Measurements from ENCODE around the gene TMEM247.

The TMEM247 gene

DNA sequence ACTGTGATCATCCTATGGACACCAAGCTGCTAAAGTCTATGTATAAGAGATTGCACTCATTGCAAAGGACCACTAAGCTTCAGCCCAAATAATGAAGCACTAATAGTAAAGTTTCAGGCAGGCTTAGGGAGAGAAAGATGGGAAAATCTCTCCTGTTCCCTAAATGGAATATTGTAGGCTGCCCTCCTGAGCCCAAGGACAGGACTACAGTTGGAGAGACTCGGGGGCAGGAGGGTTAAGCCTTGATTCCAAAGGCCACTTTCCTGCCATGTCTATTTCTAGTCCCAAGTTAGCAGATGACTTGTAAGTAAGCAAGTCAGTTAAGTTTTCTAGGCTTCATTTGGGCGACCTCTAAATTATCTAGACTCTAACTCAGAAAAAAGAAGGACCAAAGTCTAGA is 9.0 kb downstream of the TMEM247 start:
- DNase-seq = no peak
- TF ChIP-seq GATA1 (IDR thresholded peaks at IDR 0.05; ENCODE audit: low read depth, low read length) = no peak
- TF ChIP-seq POLR2A (IDR thresholded peaks at IDR 0.05; ENCODE audit: low read length) = no peak

DNA sequence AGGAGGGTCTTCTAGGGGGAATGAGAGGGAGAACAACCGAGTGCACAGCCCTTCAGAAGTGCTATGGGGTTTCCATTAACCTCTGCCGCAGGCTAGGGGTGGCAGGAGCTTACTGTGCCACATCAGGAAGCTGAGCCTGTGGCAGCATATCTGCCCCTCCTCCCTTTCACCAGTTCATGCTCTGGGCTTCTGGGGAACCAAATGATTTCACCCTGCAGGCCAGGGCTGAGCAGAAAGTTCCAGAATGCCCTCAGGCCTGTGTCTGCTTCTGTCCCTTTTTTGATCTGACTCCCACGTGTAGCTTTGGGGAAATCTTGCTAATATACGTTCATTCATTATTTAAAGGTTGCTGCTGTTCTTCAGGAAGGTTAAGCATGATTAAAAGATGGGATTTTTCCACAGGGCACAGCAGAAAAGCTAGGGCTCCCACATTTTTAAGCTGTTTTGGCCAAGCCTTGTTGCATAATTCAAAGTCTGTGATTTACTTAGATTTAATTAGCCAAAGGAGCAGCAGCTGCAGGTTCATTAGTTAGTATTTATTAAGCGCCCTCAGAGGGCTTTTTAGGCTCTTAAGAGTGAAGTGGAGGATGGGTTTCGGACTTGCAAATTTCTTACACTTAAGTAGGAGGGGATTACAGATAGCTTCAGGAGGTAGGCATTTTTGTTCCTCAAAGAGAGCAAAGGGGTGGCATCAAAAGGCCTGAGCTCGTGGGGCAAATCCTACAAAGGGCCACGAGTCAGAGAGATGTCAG is 10.2 kb downstream of the TMEM247 start:
- TF ChIP-seq GATA1 (IDR thresholded peaks at IDR 0.05; ENCODE audit: low read depth, low read length) (no peak), POLR2A (IDR thresholded peaks at IDR 0.05; ENCODE audit: low read length) (no peak)
- no peak for DNase-seq

DNA sequence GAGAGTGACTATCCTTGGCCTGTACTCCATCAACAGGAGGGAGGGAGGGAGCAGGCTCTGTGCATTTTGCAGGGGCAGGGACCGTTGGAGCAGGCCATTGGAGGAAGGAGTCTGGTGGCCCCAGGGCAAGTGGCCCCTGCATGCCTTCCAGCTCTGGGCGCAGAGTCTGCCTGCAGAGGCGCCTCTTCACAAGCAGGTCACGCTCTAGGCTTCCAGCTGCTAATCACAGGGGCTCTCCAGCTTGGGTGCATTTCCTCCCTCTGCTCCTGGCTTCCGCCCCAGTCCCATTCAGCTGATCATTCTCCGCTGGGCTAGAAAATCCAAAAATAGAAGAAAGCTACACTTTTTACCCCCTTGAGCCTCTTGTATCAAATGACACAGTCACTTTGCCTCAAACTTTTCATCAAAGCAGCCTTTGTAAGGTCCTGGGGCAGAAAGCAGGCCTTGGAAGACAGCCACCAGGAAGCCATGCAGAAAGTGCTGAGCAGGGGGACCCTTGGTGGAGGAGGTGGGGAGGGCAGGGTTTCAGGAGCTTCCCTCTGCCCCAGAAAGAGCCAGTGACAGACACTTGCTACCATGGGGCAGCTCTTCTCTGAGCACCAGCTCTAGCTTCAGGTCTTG is 11.3 kb downstream of the TMEM247 start:
- TF ChIP-seq GATA1 (IDR thresholded peaks at IDR 0.05; ENCODE audit: low read depth, low read length) = no peak
- no peak for TF ChIP-seq POLR2A (IDR thresholded peaks at IDR 0.05; ENCODE audit: low read length)
- no peak for DNase-seq

DNA sequence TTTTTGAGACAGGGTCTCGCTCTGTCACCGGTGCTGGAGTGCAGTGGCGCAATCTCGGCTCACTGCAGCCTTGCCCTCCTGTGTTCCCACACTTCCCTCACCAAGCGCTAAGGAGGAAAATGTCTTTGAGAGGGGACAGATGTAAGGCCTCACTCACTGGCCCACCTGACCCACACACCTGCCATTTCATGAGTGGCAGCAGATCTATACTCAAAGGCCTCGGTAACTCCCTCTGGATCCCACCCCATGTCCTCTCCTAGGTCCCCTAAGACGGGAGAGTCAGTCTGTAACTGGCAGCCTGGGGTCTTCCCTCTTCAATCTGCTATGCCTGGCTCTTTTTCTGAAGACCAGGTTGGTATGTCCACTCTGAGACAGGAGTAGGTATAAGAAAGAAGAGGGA is 12.9 kb downstream of the TMEM247 start:
- no peak for DNase-seq
- TF ChIP-seq GATA1 (IDR thresholded peaks at IDR 0.05; ENCODE audit: low read depth, low read length) = no peak
- no peak for TF ChIP-seq POLR2A (IDR thresholded peaks at IDR 0.05; ENCODE audit: low read length)

DNA sequence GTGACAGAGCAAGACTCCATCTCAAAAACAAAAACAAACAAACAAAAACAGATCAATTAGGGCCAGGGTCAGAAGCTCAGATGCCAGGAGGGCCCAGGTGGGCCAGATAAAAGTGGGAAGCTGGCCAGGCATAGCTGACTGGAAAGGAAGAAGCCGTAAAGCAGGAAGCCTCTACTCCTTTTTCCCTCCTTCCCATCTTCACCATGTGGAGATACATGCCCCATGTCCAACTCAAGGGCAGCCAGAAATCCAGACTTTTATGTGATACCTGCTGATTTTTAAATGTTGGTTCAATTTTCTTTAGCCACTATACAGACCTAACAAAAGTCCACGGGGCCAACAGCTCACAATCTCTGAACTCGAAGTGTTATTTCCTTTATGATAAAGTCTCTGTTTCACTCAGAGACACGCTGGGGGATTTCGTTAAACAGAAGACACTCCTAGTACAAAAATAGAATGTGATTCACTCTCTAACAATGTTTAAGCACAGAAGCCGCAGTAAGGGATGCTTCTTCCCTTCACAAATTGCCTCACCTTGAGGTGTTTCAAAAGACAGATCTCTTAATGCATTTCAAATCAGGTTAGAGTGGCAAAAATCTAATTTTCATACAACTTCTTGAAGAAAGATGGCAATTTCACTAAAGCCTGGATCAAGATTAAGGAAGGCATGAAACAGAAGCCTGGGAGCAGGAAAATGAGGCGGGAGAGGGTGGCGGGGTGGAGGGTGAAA is 14.0 kb downstream of the TMEM247 start:
- TF ChIP-seq POLR2A (IDR thresholded peaks at IDR 0.05; ENCODE audit: low read length) = no peak
- TF ChIP-seq GATA1 (IDR thresholded peaks at IDR 0.05; ENCODE audit: low read depth, low read length) = no peak
- no peak for DNase-seq

DNA sequence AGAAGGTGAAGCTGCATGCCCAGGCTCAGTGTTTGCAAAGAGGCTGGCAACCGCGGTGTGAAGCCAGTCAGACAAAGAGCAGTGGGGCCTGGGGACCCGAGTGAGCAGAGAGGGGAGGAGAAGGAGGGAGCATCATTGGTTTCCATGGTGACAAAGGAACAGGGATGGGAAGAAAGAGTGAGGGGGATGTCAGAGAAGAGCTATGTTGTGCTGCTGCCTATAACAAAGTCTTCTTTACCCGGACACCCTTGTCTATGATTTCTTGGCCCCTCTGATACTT is 14.5 kb downstream of the TMEM247 start:
- TF ChIP-seq GATA1 (IDR thresholded peaks at IDR 0.05; ENCODE audit: low read depth, low read length) (no peak), POLR2A (IDR thresholded peaks at IDR 0.05; ENCODE audit: low read length) (no peak)
- no peak for DNase-seq

DNA sequence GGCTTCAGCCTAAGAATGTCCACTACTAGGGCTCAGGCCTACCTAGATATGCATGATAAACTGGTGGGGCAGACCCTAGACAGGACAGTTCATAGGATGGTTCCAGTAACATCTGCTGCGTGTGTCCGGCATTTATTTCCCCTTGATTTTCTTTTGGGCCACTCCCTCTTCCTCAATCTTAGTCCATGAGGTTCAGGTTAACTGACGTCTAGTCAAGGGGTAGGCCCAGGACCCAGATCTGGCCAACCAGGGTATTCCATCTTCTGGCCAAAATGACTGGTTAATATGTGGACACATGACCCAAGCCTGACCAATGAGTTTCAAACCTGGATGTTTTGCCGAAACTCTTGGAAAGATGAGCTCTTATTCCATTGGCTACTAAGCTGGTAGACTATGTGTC is 15.2 kb downstream of the TMEM247 start:
- TF ChIP-seq GATA1 (IDR thresholded peaks at IDR 0.05; ENCODE audit: low read depth, low read length) = no peak
- TF ChIP-seq POLR2A (IDR thresholded peaks at IDR 0.05; ENCODE audit: low read length) = no peak
- DNase-seq = no peak

DNA sequence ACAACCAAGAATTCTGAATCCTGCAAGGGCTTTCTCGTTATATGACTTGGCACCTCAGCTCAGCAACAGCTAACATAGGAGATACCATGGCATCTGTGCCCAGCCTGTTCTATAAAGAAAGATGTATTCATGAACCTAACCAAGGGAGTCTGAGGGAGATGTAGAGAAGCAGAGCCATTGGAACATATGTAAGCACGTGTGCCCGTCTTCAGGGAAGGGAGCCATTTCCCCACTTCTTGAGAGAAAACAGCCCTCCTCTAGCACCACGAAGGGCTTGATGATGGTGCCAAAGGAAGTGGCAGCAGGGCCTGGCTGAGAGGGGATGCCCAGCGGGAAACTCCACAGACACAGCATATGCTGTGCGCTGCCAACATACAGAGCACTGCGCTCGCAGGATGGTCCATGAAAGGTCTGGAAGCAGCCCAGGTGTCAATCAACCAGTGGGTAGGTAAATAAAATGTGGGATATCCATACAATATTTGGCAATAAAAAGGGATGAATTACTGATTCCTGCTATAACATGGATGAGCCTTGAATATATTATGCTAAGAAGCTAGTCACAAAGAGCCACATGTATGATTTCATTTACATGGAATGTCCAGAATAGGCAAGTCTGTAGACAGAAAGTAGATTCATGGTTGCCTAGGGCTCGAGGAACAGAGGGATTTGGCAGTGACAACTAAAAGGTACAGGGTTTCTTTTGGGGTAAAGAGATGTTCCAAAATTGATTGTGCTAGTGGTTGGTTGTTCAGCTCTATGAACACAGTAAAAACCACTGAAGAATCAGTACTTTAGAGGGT is 16.1 kb downstream of the TMEM247 start:
- DNase-seq = no peak
- TF ChIP-seq GATA1 (IDR thresholded peaks at IDR 0.05; ENCODE audit: low read depth, low read length) (no peak), POLR2A (IDR thresholded peaks at IDR 0.05; ENCODE audit: low read length) (no peak)

DNA sequence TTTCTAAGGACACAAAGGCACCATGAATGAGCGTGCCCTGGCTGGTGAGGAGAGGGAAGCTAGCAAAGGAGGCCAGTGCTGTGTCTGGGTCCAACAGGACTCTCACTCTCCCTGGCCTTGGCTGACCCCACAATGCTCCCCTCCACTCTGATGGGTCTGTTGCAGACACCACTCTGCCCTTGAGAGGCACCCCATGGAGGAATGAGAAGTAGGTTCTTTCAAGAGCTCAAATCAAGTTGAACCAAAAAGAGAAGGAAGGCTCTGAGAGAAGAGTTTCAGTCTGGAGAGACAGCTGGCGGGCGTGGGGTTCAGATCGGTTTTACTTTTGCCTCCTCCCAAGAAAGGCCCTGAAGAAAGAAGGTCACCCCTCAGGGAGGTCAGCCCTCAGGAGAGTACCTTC is 18.4 kb downstream of the TMEM247 start:
- TF ChIP-seq POLR2A (IDR thresholded peaks at IDR 0.05; ENCODE audit: low read length) = no peak
- TF ChIP-seq GATA1 (IDR thresholded peaks at IDR 0.05; ENCODE audit: low read depth, low read length) = no peak
- DNase-seq = no peak

DNA sequence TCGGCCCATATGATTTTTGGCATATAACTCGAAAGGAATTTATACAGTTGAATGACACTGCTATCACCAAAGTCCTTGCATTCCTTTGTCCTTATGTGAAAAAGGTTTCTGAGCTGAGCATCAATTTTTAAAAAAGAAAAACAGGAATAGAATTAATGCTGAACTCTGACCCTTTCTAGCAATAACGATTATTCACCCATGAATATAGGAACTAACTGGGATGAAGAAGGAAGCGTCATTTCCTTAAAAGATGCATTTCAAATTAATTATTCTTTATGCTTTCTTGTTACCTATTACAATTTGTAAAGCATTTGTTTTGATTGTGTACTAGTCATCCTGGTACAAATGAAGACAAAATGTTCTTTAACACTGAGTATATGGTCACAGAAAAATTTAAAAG is 19.3 kb downstream of the TMEM247 start:
- TF ChIP-seq GATA1 (IDR thresholded peaks at IDR 0.05; ENCODE audit: low read depth, low read length) (no peak), POLR2A (IDR thresholded peaks at IDR 0.05; ENCODE audit: low read length) (no peak)
- no peak for DNase-seq

DNA sequence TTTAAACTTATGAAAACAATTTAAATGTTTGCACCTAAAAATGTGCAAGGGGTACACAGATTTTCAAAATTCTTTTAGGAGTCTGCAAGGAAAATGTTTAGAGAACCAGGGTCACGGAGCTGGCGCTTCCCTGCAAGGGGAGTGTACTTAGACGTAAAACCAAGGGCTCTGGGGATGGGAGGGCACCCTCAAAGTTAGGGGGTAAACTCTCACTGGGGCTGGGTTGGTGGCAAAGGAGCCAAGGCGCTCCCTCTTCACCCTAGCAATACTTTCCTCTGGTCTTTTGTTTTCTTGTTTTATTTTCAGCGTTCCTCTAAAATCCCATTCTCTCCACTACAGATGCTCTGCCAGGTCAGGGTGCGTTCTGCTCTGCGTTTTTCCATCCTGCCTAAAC is 20.0 kb downstream of the TMEM247 start:
- TF ChIP-seq GATA1 (IDR thresholded peaks at IDR 0.05; ENCODE audit: low read depth, low read length) (no peak), POLR2A (IDR thresholded peaks at IDR 0.05; ENCODE audit: low read length) (no peak)
- DNase-seq = no peak

DNA sequence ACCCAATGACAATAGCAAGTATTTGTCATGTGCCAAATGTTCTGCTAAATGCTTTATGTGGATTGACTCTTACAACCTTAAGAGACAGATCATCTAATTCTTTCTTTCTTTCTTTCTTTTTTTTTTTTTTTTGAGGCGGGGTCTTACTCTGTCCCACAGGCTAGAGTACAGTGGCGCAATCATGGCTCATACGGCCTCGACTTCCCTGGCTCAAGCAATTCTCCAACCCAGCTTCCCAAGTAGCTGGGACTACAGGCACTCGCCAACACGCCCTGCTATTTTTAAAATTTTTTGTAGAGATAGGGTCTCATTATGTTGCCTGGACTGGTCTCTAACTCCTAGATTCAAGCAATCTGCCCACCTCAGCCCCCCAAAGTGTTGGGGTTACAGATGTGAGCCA is 21.4 kb downstream of the TMEM247 start:
- no peak for DNase-seq
- TF ChIP-seq GATA1 (IDR thresholded peaks at IDR 0.05; ENCODE audit: low read depth, low read length) (no peak), POLR2A (IDR thresholded peaks at IDR 0.05; ENCODE audit: low read length) (no peak)

DNA sequence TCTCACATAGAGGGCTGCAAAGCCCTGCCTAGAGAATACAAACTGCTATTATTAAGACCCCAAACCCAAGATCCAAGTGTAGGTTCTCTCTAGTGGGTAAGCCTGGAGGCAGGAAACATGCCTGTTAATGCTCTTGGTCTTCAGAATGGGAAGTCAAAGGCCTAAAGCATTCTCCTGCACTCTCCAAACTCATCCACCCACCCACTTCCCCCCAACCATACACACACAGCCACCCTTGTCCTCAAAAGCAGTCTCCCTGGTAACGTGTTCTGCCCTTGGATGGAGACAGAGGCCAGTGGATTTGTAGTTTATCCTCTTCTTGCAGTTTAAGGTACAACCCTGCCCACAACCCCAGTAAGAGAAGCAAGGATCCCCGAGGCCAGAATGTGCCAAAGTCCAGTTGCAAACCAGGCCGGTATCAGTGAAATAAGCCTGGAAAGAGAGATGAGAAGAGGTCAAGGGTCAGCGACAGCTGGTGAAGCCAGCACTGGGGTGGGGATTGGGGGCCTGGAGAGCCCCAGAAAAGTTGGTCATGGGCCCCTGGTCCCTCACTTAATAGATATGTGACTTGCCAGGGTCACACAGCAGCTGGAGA is 23.0 kb downstream of the TMEM247 start:
- no peak for DNase-seq
- TF ChIP-seq POLR2A (IDR thresholded peaks at IDR 0.05; ENCODE audit: low read length) (no peak), GATA1 (IDR thresholded peaks at IDR 0.05; ENCODE audit: low read depth, low read length) (no peak)

DNA sequence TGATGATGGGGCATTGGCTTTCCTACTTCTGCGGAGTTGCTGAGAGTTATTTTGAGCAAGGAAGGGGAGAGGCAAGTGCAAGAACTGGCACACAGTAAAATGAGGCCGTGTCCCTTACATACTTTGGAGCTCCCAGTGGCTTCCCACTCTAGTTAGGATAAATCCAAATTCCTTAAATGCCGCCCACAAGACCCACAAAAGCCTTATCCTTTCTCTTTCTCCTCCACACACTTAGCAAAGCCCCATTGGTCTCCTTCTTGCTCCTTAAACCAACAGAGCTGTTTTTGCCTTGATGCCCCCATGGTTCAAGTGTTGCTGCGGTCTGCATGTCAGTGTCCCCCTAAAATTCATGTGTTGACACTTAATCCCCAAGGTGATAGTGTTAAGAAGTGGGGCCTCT is 24.3 kb downstream of the TMEM247 start:
- DNase-seq = no peak
- TF ChIP-seq GATA1 (IDR thresholded peaks at IDR 0.05; ENCODE audit: low read depth, low read length) (no peak), POLR2A (IDR thresholded peaks at IDR 0.05; ENCODE audit: low read length) (no peak)
